Natural killer cell treated with Interleukin-12 subunit alpha and Interleukin-12 subunit beta and Interleukin-15 and Interleukin-18, amount 100 ng/mL, for 72 hours (primary cell): ENCODE measurements around the gene TRIM14. TPM values are rescaled to one million over a fixed set of nuclear protein-coding genes. Genes with fewer than 3 reads are reported as not detected.
"Not testable (repeated sequence)": the region's sequence is repeated elsewhere in the genome, so short reads cannot be mapped to it uniquely, and the experiment has no call there.

Experiments
- ATAC-seq, 2 donors: fragments of 150-1000 bp; cut with Tn5 transposase in 1 of 2; sonication (Bioruptor Pico), chemical (Tn5 transposase) in 1 of 2; 2 replicates each; pipeline ENCODE4 v1.10.0; 2021
- DNase-seq: peaks from one replicate; pipeline ENCODE4 v3.0.0; 2022; ENCODE audit warnings: low spot score
- H3K27ac Mint-ChIP-seq, 2 donors: 1 replicate in 1 of 2; 2 replicates in 1 of 2; pipeline ENCODE4 v1.8.0; 2022; ENCODE audit warnings: mixed read lengths in 2 of 2, mild to moderate bottlenecking in 1 of 2, moderate library complexity in 1 of 2
- H3K27me3 Mint-ChIP-seq, 2 donors: 1 replicate in 1 of 2; 2 replicates in 1 of 2; pipeline ENCODE4 v1.8.0; 2022; ENCODE audit warnings: mixed read lengths in 2 of 2
- H3K36me3 Mint-ChIP-seq: one replicate; pipeline ENCODE4 v1.8.0; 2022; ENCODE audit warnings: mixed read lengths
- H3K4me1 Mint-ChIP-seq, 2 donors: 1 replicate in 1 of 2; 2 replicates in 1 of 2; pipeline ENCODE4 v1.8.0; 2022; ENCODE audit warnings: low read depth in 2 of 2, mixed read lengths in 2 of 2, mild to moderate bottlenecking in 1 of 2
- H3K4me3 Mint-ChIP-seq: one replicate; pipeline ENCODE4 v1.8.0; 2022; ENCODE audit warnings: mixed read lengths
- H3K9me3 Mint-ChIP-seq: 2 replicates; pipeline ENCODE4 v1.8.0; 2022; ENCODE audit warnings: mixed read lengths
- total RNA-seq, 2 donors: library from RNA; stranded (reverse); gene quantifications; one replicate each; pipeline ENCODE4 v1.2.3, GENCODE V29; 2022

Gene TRIM14
- total RNA-seq, 2 donors from 2014 or later, result 29.4 to 49.0 TPM

DNA sequence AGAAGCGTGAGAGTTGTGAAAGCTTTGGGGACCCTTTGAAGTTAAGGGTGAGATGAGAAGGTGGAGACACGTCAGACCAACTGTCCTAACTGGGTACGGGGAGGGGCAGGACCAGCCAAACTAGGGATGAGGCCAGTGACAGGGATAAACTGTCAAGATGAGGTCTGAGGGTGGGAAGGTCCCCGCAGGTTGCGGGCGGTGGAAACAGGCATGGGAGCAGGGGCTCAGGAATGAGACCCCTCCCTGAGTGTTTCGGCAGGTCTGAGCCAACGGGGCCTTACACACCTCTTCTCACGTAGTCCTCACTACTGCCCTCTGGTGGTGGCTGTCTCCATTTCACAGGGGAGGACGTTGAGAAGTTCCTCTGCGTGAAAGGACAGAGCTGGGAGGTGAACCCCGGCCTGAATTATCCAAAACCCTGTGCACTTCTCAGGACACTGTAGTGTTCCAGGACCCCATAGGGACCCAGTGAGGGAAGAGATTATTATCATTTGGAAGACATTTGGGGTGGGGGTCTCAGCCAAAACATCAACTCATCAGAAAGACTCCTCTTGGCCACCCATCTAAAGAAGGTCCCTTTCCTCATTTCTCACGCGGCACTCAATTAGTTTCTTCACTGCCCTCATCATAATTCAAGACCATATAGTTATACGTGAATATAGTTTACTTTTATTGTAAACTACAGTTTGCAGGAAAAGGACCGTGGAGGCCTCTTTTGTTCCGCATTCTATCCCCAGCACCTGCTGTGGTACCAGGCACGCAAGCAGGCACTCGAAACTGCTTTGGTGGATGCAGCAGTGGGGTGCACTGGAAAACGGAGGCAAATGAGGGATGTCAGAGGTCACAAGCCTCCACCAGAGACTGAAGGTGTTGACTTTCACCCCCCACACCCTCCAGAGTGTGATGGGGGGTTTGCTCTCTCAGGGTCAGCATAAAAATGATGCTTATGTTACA is 84.2 kb downstream of the TRIM14 start:
- Mint-ChIP-seq H3K4me1 (peaks cover 7 to 9% of the 10 kb centered on the region in 2 donors), H3K27me3 (peaks cover 2 to 5% of the 10 kb centered on the region in 2 donors), H3K9me3 (no peaks in the 10 kb centered on the region), H3K4me3 (peak overlapping the region; percentile 27), H3K36me3 (no peaks in the 10 kb centered on the region), H3K27ac (peak overlapping the region in 1 of 2 donors; percentile 20)
- ATAC-seq (peak; percentile 88), DNase-seq (peak; percentile 90)

DNA sequence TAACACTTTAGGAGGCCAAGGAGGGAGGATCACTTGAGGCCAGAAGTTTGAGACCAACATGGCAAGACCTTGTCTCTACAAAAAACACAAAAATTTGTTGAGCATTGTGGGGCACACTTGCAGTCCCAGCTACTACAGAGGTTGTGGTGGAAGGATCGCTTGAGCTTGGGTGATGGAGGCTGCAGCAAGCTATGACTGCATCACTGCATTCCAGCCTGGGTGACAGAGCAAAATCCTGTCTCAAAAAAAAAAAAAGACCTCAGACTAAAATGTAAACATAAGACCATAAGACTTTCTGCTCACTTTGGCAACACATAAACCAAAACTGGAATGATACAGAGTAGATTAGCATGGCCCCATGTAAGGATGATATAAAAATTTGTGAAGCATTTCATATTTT is 87.1 kb downstream of the TRIM14 start:
- Mint-ChIP-seq H3K4me1 (peaks cover 7 to 9% of the 10 kb centered on the region in 2 donors), H3K9me3 (no peaks in the 10 kb centered on the region), H3K27me3 (peaks cover 0 to 2% of the 10 kb centered on the region in 2 donors), H3K36me3 (no peaks in the 10 kb centered on the region), H3K27ac (no peak overlapping the region), H3K4me3 (no peak overlapping the region)
- ATAC-seq (no peak), DNase-seq (no peak)

DNA sequence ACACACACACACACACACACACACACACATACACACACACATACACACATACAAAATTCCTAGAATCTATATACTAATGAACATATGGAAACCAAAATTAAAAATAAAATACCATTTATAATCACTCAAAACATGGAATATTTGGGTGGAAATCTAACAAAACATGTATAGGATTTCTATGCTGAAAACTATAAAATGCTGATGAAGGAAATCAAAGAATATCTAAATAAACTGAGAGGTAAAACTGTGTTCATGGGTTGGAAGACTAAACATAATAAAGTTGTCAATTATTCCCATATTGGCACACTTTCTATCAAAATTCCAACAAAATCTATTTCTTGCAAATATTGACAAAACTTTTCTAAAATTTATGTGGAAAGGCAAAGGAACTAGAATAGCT is 87.9 kb downstream of the TRIM14 start:
- no peak overlapping the region for H3K4me3 Mint-ChIP-seq

DNA sequence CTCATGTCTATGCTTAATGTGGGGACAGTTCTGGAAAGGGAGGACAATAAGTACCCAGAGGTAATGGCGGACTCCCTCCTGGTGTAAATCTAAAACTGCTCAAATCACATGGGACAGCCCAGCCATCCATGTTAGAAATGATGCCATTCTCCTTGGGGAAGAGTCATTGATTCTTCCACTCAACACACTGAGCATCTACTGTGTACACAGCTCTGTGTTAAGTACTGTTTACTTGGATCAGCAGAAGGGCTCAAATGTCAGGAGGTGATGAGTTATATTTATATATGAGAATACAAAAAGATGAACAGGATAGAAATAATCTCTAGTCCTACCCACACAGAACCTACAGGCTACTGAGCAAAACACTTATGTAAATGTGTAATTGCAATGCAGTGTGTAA is 94.3 kb downstream of the TRIM14 start:
- Mint-ChIP-seq H3K4me1 (peaks cover 0 to 4% of the 10 kb centered on the region in 2 donors), H3K27ac (no peak overlapping the region), H3K36me3 (no peaks in the 10 kb centered on the region), H3K9me3 (no peaks in the 10 kb centered on the region), H3K27me3 (no peaks in the 10 kb centered on the region), H3K4me3 (no peak overlapping the region)
- ATAC-seq (no peak), DNase-seq (no peak)

More for the DNA sequence above, 87.9 kb downstream of the TRIM14 start:
- Mint-ChIP-seq H3K9me3 (no peaks in the 10 kb centered on the region), H3K27ac (no peak overlapping the region), H3K4me1 (peaks cover 7 to 9% of the 10 kb centered on the region in 2 donors), H3K36me3 (no peaks in the 10 kb centered on the region), H3K27me3 (peaks cover 0 to 2% of the 10 kb centered on the region in 2 donors)
- no peak for ATAC-seq
- no peak for DNase-seq

DNA sequence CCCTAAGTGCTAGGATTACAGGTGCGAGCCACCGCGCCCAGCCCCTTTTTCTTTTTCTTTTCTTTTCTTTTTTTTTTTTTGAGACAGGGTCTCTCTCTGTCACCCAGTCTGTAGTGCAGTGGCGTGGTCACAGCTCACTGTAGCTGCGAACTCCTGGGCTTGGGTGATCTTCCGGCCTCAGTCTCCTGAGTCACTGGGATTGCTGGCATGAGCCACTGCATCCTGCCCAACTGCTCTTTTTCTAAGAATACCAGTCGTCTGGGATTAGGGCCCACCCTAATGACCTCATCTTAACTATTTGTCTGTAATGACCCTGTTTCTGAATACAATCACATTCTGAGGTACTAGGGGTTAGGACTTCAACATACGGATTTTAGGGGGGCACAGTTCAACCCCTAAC is 96.6 kb downstream of the TRIM14 start:
- Mint-ChIP-seq H3K27me3 (no peaks in the 10 kb centered on the region), H3K27ac (no peak overlapping the region), H3K4me1 (peaks cover 0 to 4% of the 10 kb centered on the region in 2 donors), H3K36me3 (peaks cover 7% of the 10 kb centered on the region), H3K4me3 (no peak overlapping the region), H3K9me3 (no peaks in the 10 kb centered on the region)
- DNase-seq (no peak), ATAC-seq (no peak)

DNA sequence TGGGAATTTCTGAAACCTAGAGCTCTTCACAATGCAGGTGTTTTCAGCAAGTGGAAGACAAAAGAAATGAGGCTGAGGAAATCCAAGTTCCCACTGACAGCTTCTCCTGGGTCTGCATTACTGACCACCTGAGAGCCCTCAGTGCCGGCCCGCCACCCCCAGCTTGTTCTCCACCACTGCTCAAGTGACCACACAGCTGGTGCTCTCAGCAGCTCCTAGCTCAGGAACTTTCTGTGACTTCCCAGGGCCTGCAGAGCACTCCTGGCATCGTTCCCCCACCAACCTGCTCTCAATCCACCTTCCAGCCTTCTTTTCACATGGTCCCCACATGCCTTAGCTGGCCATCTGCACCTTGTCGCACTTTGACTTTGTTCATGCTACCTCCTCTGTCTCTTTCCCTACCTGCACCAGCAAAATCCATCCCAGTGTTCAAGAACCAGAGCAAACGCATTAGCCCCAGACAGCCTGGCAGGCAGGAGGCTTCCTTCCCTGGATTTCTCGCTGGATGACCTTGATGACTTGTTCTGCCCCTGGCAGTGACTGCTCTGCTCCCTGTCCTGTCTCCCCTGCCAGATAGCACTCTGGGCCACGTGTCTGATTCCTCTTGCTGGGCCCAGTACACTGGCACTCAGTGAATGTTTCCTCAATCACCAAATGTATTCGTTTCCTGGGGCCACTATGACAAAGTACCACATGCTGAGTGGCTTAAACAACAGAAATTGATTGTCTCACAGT is 97.5 kb downstream of the TRIM14 start:
- Mint-ChIP-seq H3K9me3 (no peaks in the 10 kb centered on the region), H3K36me3 (peaks cover 12% of the 10 kb centered on the region), H3K27me3 (no peaks in the 10 kb centered on the region)

DNA sequence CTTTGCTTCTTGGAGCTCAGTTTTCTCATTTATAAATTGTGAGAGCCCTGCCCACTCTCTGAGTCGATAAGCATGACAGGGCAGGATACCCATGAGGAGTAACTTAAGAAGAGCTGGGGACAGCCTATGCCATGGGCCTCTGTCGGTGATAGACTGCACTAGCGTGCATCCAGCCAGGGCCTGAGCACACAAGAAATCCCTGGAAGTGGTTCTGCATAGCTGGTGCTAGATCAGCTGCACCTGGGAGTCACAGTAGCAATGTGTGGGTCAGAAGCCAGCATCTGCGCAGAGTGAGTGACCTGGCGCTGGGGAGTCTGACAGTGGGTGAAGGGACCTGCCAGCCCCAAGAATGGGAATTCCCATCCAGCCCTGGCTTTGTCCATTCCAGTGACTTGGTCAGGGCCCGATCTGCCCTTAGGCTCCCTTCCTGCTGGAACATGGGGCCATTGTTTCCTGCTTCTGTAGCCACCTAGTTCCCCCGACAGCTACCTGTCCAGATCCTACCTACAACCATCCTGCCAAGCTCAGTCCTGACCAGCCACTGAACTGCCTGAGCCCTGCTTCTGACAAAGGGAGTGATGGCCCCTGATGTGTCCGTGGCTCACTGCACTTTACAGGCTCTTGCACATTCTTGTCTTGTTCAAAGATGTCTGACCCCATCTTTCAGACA is 98.4 kb downstream of the TRIM14 start:
- ATAC-seq, result peak; percentile 41 to 43
- H3K4me3 Mint-ChIP-seq, result no peak overlapping the region
- H3K36me3 Mint-ChIP-seq, result peaks cover 20% of the 10 kb centered on the region
- H3K4me1 Mint-ChIP-seq, result peaks cover 0 to 9% of the 10 kb centered on the region in 2 donors
- no peak overlapping the region for H3K27ac Mint-ChIP-seq
- no peak for DNase-seq
- H3K9me3 Mint-ChIP-seq, result no peaks in the 10 kb centered on the region
- H3K27me3 Mint-ChIP-seq, result no peaks in the 10 kb centered on the region

More for the DNA sequence above, 97.5 kb downstream of the TRIM14 start:
- Mint-ChIP-seq H3K4me1 (peaks cover 0 to 4% of the 10 kb centered on the region in 2 donors), H3K4me3 (no peak overlapping the region), H3K27ac (no peak overlapping the region)
- DNase-seq (no peak), ATAC-seq (peak in 1 of 2 donors; percentile 21)

DNA sequence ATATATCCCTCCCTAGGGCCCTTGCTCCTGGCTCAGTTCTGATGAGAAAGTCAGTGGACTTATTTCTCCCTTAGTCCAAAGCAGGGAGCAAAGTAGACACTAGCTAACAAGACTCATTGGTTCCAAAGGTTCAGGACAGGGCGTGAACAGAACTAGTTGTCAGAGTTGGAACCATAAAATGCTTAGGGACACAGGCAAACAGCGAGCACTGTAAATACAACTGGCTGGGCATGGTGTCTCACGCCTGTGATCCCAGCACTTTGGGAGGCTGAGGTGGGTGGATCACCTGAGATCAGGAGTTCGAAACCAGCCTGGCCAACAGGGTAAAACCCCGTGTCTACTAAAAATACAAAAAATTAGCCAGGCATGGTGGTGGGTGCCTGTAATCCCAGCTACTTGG is 99.2 kb downstream of the TRIM14 start:
- peaks cover 27% of the 10 kb centered on the region for H3K36me3 Mint-ChIP-seq
- H3K4me3 Mint-ChIP-seq, H3K4me1 Mint-ChIP-seq, ATAC-seq, DNase-seq, H3K27me3 Mint-ChIP-seq, H3K27ac Mint-ChIP-seq, H3K9me3 Mint-ChIP-seq: not testable (repeated sequence)

Other genes starting within 250 kb of the TRIM14 start
- gene TRMO, start 196.7 kb downstream of the TRIM14 start, total RNA-seq, result 10 to 100 TPM; 13.8 to 18.2 TPM
- gene HEMGN, start 181.1 kb downstream of the TRIM14 start, total RNA-seq, result not detected
- 100 to 1,000 TPM; 160 to 345 TPM for gene ANP32B, start 135.9 kb downstream of the TRIM14 start, total RNA-seq
- 10 to 100 TPM; 41.2 to 72.9 TPM for gene NANS, start 62.5 kb downstream of the TRIM14 start, total RNA-seq
- 1 to 10 TPM in 1 of 2 donors, under 1 TPM in 1; 0.95 to 1.8 TPM for gene CORO2A, start 73.4 kb upstream of the TRIM14 start, total RNA-seq
- gene TBC1D2, start 136.4 kb upstream of the TRIM14 start, total RNA-seq, result 1 to 10 TPM; 3.9 to 4.2 TPM